SK-N-SH treated with all-trans-retinoic acid at 6 μM for 48 hours (cell line): Measurements from ENCODE around the gene TBCEL.

Source experiments
- ARNTL ChIP-seq: fragments of 450-650 bp; formaldehyde crosslinking; IDR thresholded peaks from 2 replicates; pipeline ENCODE4 v1.5.0; 2020; ENCODE audit warnings: low read depth, mild to moderate bottlenecking, moderate library complexity, borderline replicate concordance
- BACH2 ChIP-seq: fragments of 250-450 bp; sonication (Bioruptor Pico); IDR thresholded peaks from 2 replicates; pipeline ENCODE4 v1.9.0; 2021; ENCODE audit warnings: mild to moderate bottlenecking, borderline replicate concordance
- CSDC2 ChIP-seq: fragments of 250-450 bp; sonication (Bioruptor Pico); IDR thresholded peaks from 2 replicates; pipeline ENCODE4 v1.5.0; 2020; ENCODE audit warnings: mild to moderate bottlenecking, moderate library complexity
- PPARA ChIP-seq: fragments of 250-450 bp; sonication (Bioruptor Pico); IDR thresholded peaks from 2 replicates; pipeline ENCODE4 v1.5.0; 2020; ENCODE audit warnings: mild to moderate bottlenecking, borderline replicate concordance
- RARB ChIP-seq: fragments of 250-450 bp; sonication (Bioruptor Pico); IDR thresholded peaks from 2 replicates; pipeline ENCODE4 v1.8.0; 2021; ENCODE audit warnings: mild to moderate bottlenecking, moderate library complexity
- TCF4 ChIP-seq: fragments of 250-450 bp; sonication (Bioruptor Pico); IDR thresholded peaks from 2 replicates; pipeline ENCODE4 v1.8.0; 2021; ENCODE audit warnings: mild to moderate bottlenecking, moderate library complexity, borderline replicate concordance
- ZC3H10 ChIP-seq: fragments of 250-450 bp; sonication (Bioruptor Pico); IDR thresholded peaks from 2 replicates; pipeline ENCODE4 v1.5.1; 2021; ENCODE audit warnings: mild to moderate bottlenecking, moderate library complexity
- ZFP30 ChIP-seq: fragments of 450-650 bp; formaldehyde crosslinking; IDR thresholded peaks from 2 replicates; pipeline ENCODE4 v1.5.0; 2022; ENCODE audit warnings: mild to moderate bottlenecking, moderate library complexity
- ZNF565 ChIP-seq: fragments of 450-650 bp; formaldehyde crosslinking; conservative IDR thresholded peaks from 2 replicates; pipeline ENCODE4 v1.5.0; 2020; ENCODE audit warnings: low read depth, mild to moderate bottlenecking, moderate library complexity
- ZNF70 ChIP-seq: fragments of 450-650 bp; formaldehyde crosslinking; IDR thresholded peaks from 2 replicates; pipeline ENCODE4 v1.5.0; 2020; ENCODE audit warnings: mild to moderate bottlenecking, moderate library complexity
- TF ChIP-seq, protein P1 (sequence below): fragments of 250-450 bp; sonication (Bioruptor Pico); IDR thresholded peaks from 2 replicates; pipeline ENCODE4 v1.5.1; 2020; ENCODE audit warnings: low read depth, mild to moderate bottlenecking, moderate library complexity
- TF ChIP-seq, protein P2 (sequence below): fragments of 250-450 bp; sonication (Bioruptor Pico); IDR thresholded peaks from 2 replicates; pipeline ENCODE4 v1.8.0; 2021; ENCODE audit warnings: low read depth, mild to moderate bottlenecking, moderate library complexity, borderline replicate concordance
- TF ChIP-seq, protein P3 (sequence below): fragments of 250-450 bp; sonication (Bioruptor Pico); IDR thresholded peaks from 2 replicates; pipeline ENCODE4 v1.8.0; 2020; ENCODE audit warnings: mild to moderate bottlenecking, moderate library complexity, borderline replicate concordance

GRCh38 chr11:121024989-121025388, 1.1 kb downstream of the TBCEL start:
- TF ChIP-seq, protein P1, sequence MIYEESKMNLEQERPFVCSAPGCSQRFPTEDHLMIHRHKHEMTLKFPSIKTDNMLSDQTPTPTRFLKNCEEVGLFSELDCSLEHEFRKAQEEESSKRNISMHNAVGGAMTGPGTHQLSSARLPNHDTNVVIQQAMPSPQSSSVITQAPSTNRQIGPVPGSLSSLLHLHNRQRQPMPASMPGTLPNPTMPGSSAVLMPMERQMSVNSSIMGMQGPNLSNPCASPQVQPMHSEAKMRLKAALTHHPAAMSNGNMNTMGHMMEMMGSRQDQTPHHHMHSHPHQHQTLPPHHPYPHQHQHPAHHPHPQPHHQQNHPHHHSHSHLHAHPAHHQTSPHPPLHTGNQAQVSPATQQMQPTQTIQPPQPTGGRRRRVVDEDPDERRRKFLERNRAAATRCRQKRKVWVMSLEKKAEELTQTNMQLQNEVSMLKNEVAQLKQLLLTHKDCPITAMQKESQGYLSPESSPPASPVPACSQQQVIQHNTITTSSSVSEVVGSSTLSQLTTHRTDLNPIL, result no peak
- TF ChIP-seq TCF4 (CRISPR knock-in tag), result no peak
- TF ChIP-seq RARB (CRISPR knock-in tag), result no peak
- TF ChIP-seq ZFP30 (CRISPR knock-in tag), result no peak
- no peak for TF ChIP-seq ZNF70 (CRISPR knock-in tag)
- no peak for TF ChIP-seq ZC3H10
- no peak for TF ChIP-seq CSDC2 (CRISPR knock-in tag)
- TF ChIP-seq BACH2, result no peak
- TF ChIP-seq, protein P2, sequence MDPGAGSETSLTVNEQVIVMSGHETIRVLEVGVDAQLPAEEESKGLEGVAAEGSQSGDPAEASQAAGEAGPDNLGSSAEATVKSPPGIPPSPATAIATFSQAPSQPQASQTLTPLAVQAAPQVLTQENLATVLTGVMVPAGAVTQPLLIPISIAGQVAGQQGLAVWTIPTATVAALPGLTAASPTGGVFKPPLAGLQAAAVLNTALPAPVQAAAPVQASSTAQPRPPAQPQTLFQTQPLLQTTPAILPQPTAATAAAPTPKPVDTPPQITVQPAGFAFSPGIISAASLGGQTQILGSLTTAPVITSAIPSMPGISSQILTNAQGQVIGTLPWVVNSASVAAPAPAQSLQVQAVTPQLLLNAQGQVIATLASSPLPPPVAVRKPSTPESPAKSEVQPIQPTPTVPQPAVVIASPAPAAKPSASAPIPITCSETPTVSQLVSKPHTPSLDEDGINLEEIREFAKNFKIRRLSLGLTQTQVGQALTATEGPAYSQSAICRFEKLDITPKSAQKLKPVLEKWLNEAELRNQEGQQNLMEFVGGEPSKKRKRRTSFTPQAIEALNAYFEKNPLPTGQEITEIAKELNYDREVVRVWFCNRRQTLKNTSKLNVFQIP (CRISPR knock-in tag), result no peak
- no peak for TF ChIP-seq ARNTL (CRISPR knock-in tag)
- no peak for TF ChIP-seq PPARA (CRISPR knock-in tag)
- TF ChIP-seq, protein P3, sequence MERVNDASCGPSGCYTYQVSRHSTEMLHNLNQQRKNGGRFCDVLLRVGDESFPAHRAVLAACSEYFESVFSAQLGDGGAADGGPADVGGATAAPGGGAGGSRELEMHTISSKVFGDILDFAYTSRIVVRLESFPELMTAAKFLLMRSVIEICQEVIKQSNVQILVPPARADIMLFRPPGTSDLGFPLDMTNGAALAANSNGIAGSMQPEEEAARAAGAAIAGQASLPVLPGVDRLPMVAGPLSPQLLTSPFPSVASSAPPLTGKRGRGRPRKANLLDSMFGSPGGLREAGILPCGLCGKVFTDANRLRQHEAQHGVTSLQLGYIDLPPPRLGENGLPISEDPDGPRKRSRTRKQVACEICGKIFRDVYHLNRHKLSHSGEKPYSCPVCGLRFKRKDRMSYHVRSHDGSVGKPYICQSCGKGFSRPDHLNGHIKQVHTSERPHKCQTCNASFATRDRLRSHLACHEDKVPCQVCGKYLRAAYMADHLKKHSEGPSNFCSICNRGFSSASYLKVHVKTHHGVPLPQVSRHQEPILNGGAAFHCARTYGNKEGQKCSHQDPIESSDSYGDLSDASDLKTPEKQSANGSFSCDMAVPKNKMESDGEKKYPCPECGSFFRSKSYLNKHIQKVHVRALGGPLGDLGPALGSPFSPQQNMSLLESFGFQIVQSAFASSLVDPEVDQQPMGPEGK (CRISPR knock-in tag), result no peak
- no peak for TF ChIP-seq ZNF565 (CRISPR knock-in tag)
